Brain microvascular endothelial cell (primary cell): ENCODE data around the gene GOLGA7B.

Experiments
- DNase-seq: peaks from one replicate; pipeline ENCODE4 v3.0.0-alpha.2; 2020
- H3K27ac ChIP-seq: fragments of 250-450 bp; sonication (Bioruptor Pico); 2 replicates; pipeline ENCODE4 v1.5.1; 2020; ENCODE audit warnings: mild to moderate bottlenecking, moderate library complexity
- H3K27me3 ChIP-seq: fragments of 250-450 bp; sonication (Bioruptor Pico); replicated peaks from 2 replicates; pipeline ENCODE4 v1.5.1; 2020; ENCODE audit warnings: mild to moderate bottlenecking
- H3K36me3 ChIP-seq: fragments of 250-450 bp; sonication (Bioruptor Pico); replicated peaks from 2 replicates; pipeline ENCODE4 v1.5.1; 2020; ENCODE audit warnings: mild to moderate bottlenecking
- H3K4me3 ChIP-seq: 2 replicates; pipeline ENCODE4 v1.5.1; 2011; ENCODE audit warnings: low read depth, mild to moderate bottlenecking, control low read depth, low read length, moderate library complexity
- in situ Hi-C: cut with HindIII; loops from 2 replicates; pipeline ENCODE4 v1.10.0; 2017; ENCODE audit warnings: low sequenced_read_pairs, low pct_ligation_motif_present
- TF ChIP-seq, protein P1 (sequence below): IDR thresholded peaks from 2 replicates; pipeline ENCODE4 v1.5.1; 2011; ENCODE audit warnings: low read depth, mild to moderate bottlenecking, moderate library complexity, low read length, control low read depth, inconsistent platforms; ENCODE audit errors: missing control alignments

The GOLGA7B gene

DNA sequence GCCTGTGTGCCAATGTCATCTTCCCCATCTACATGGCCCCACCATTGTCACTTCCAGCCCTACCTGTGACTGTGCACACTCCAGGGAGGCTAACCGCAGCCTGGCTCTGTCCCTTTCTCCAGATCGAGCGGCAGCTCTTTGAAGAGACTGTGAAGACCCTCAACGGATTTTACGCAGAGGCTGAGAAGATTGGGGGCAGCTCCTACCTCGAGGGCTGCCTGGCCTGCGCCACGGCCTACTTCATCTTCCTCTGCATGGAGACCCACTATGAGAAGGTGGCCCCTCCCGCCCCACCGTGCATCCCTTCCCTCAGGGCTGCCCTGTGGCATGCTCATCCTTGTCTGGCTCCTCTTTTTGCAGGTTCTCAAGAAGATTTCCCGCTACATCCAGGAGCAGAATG lies 14.2 kb downstream of the GOLGA7B start:
- Histone ChIP-seq H3K27me3 (peaks cover 10% of the 10 kb centered on the region), H3K36me3 (no peaks in the 10 kb centered on the region), H3K4me3 (no peak overlapping the region), H3K27ac (no peak overlapping the region)
- in situ Hi-C loops: loop anchor here (25.0 kb wide), 1 partner anchor 102 kb away; the partner anchor contains the start of gene SFRP5
- TF ChIP-seq, protein P1, sequence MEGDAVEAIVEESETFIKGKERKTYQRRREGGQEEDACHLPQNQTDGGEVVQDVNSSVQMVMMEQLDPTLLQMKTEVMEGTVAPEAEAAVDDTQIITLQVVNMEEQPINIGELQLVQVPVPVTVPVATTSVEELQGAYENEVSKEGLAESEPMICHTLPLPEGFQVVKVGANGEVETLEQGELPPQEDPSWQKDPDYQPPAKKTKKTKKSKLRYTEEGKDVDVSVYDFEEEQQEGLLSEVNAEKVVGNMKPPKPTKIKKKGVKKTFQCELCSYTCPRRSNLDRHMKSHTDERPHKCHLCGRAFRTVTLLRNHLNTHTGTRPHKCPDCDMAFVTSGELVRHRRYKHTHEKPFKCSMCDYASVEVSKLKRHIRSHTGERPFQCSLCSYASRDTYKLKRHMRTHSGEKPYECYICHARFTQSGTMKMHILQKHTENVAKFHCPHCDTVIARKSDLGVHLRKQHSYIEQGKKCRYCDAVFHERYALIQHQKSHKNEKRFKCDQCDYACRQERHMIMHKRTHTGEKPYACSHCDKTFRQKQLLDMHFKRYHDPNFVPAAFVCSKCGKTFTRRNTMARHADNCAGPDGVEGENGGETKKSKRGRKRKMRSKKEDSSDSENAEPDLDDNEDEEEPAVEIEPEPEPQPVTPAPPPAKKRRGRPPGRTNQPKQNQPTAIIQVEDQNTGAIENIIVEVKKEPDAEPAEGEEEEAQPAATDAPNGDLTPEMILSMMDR: no peak
- DNase-seq: no peak

DNA sequence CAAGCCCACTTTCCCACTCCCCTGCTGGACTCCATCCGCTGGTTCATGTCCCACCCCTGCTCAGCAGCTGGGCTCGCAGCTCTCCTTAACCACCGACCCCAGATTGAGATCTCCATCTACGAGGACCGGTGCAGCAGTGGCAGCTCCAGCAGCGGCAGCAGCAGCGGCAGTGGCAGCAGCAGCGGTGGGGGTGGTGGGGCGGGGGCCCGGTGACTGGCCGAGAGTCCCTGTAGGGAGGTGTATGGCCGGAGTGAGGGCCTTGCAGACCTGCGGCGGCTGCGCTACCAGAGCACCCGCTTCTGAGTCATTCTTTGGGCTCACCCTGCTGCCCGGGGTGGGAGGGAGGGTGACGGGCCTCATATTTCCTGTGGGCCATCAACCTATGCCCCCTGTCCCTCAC lies 15.8 kb downstream of the GOLGA7B start:
- Histone ChIP-seq H3K4me3 (no peak overlapping the region), H3K27ac (no peak overlapping the region), H3K27me3 (peaks cover 15% of the 10 kb centered on the region), H3K36me3 (no peaks in the 10 kb centered on the region)
- no peak for DNase-seq
- TF ChIP-seq, protein P1: no peak
- in situ Hi-C loops: loop anchor here (25.0 kb wide), 1 partner anchor 103 kb away; the partner anchor contains the start of gene SFRP5

DNA sequence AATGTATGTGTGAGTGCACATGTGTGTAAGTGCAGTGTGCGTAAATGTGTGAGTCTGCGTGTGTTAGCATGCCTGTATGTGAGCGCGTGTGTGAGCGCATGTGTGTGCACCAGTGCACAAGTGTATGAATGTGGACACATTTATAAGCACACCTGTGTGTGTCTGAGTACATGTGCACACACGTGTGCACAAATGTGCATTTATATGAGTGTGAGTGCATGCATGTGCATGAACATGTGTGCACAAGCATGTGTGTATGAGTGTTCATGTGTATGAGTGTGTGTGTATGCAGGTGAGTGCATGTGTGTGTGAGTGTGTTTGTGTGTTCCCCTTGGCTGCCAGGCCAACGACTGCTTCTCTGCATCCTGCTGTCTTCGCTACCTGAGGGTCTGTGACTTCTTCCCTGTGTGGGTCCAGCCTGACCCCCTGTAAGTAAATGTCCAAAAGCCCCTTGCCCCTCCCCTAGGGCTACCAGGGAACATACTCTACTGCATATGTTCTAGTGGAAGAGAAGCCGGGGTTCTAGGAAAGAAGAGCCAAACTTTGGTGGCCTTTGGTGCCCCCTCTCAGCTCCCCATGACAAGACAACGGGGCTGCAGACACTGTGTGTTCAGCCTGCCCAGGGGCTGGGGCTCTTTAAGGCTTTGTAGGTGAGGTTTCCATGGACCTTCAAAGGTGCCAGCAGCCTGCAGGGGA lies 17.0 kb downstream of the GOLGA7B start:
- in situ Hi-C loops: loop anchor here (25.0 kb wide), 1 partner anchor 104 kb away; the partner anchor contains the start of gene SFRP5
- peaks cover 27% of the 10 kb centered on the region for H3K27me3 ChIP-seq
- TF ChIP-seq, protein P1: no peak
- H3K4me3 ChIP-seq: no peak overlapping the region
- no peaks in the 10 kb centered on the region for H3K36me3 ChIP-seq
- H3K27ac ChIP-seq: no peak overlapping the region
- DNase-seq: no peak

DNA sequence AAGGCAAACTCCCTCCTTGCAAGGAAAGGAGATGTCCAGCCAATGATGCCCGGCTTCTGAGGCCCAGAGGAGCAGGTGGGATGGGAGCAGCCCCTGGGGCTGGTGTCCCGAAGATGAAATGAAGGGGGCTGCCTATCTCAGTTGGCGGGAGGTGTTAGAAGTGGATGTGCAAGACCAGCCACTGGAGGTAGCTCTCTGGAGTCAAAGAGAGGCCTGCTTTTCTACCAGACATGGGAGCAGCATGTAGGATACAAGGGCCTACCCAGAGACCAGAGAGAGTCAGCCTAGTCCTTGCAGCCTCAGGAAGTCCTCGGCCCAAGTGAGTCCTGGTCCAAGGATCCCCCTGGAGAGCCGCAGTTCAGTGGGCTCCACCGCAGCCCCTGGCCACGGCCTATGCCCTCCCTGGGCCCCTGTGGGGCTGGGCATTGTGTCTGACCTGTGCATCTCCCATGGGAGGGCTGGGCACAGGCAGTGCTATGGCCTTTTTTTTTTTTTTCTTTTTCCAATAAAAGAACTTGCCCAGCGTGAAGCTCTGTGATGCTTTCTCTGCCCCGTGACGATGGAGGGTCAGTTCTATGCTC lies 17.7 kb downstream of the GOLGA7B start:
- Histone ChIP-seq H3K27ac (no peak overlapping the region), H3K36me3 (no peaks in the 10 kb centered on the region), H3K27me3 (peaks cover 29% of the 10 kb centered on the region), H3K4me3 (no peak overlapping the region)
- in situ Hi-C loops: loop anchor here (25.0 kb wide), 1 partner anchor 105 kb away; the partner anchor contains the start of gene SFRP5
- TF ChIP-seq, protein P1: no peak
- DNase-seq: no peak

DNA sequence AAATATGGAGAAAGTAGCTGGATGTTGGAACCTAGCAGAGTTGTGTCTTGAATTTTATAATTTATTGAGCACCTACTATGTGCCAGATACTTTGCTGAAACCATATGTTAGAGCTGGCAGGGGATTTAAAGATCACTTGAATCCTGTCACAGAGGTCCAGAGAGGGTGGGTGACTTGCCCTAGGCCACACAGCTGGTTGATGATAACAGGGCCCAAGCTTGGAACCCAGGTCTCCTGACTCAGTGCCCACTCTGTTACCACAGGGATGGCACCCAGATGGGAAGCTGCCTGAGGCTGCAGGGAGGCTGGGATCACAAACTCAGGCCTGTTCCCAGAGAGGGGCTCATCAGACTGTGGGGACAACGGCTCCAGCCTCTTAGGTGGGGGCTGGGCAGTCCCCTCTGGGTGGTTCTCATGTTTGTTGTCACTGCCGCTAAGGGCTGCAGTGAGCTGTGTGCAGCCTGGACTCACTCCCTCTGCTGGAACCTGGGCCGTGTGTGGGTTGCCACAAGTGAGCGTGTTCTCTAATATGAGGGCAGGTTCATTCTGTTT lies 18.6 kb downstream of the GOLGA7B start:
- H3K27ac ChIP-seq: no peak overlapping the region
- H3K27me3 ChIP-seq: peaks cover 34% of the 10 kb centered on the region
- DNase-seq: no peak
- no peaks in the 10 kb centered on the region for H3K36me3 ChIP-seq
- in situ Hi-C loops: loop anchor here (25.0 kb wide), 1 partner anchor 106 kb away; the partner anchor contains the start of gene SFRP5
- no peak overlapping the region for H3K4me3 ChIP-seq
- TF ChIP-seq, protein P1: peak; percentile 17
